Measurements from ENCODE around the gene CNIH4. TPM values are rescaled to one million over a fixed set of nuclear protein-coding genes. Genes with fewer than 3 reads are reported as not detected.
"Not testable (repeated sequence)": the region's sequence is repeated elsewhere in the genome, so short reads cannot be mapped to it uniquely, and the experiment has no call there.

Gene CNIH4
- total RNA-seq, 2 donors from 2014 or later: 42.6 to 44.8 TPM

GRCh38 chr1:224404916-224405603 is 48.4 kb downstream of the CNIH4 start:
- H3K27ac Mint-ChIP-seq: peak overlapping the region; percentile 43

DNA sequence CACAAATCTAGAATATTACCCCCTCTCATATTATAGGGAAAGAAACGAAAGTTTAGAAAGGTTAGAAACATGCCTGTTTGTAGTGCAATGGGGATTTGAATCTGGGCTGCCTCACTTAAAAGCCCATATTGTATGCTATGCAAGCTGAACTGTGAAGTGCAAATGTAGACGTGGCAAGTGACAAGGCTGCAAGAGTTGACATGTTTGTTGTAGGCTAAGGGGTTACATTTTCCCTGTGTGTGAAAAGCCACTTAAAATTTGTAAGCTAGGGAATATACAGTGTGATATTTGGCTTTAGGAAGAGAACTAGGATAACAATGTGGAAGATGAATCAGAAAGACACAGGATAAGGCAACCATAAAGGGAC is 48.9 kb downstream of the CNIH4 start:
- peaks cover 100% of the 10 kb centered on the region for H3K36me3 Mint-ChIP-seq (ENCODE audit: low read depth)
- no peak for ATAC-seq (replicated peaks)
- H3K27ac Mint-ChIP-seq: peak overlapping the region; percentile 43
- H3K4me1 Mint-ChIP-seq: peaks cover 25% of the 10 kb centered on the region
- no peak overlapping the region for H3K4me3 Mint-ChIP-seq
- H3K9me3 Mint-ChIP-seq: no peaks in the 10 kb centered on the region
- H3K27me3 Mint-ChIP-seq: no peaks in the 10 kb centered on the region

More at GRCh38 chr1:224404916-224405603, 48.4 kb downstream of the CNIH4 start:
- peaks cover 99% of the 10 kb centered on the region for H3K36me3 Mint-ChIP-seq (ENCODE audit: low read depth)
- H3K9me3 Mint-ChIP-seq: no peaks in the 10 kb centered on the region
- no peaks in the 10 kb centered on the region for H3K27me3 Mint-ChIP-seq
- no peak for ATAC-seq (replicated peaks)
- H3K4me1 Mint-ChIP-seq: peaks cover 25% of the 10 kb centered on the region
- no peak overlapping the region for H3K4me3 Mint-ChIP-seq

GRCh38 chr1:224406216-224406615 is 49.5 kb downstream of the CNIH4 start:
- ATAC-seq (replicated peaks): no peak
- Mint-ChIP-seq H3K36me3 (ENCODE audit: low read depth) (peaks cover 100% of the 10 kb centered on the region), H3K27me3 (no peaks in the 10 kb centered on the region), H3K4me3 (no peak overlapping the region), H3K4me1 (peaks cover 25% of the 10 kb centered on the region), H3K27ac (peak overlapping the region; percentile 43), H3K9me3 (no peaks in the 10 kb centered on the region)

- Mint-ChIP-seq H3K36me3 (ENCODE audit: low read depth) (peaks cover 100% of the 10 kb centered on the region), H3K9me3 (no peaks in the 10 kb centered on the region), H3K27me3 (no peaks in the 10 kb centered on the region), H3K4me3 (no peak overlapping the region), H3K27ac (no peak overlapping the region), H3K4me1 (peaks cover 19% of the 10 kb centered on the region)
- ATAC-seq (replicated peaks): peak; percentile 16
Observed at GRCh38 chr1:224407571-224408293, 51.1 kb downstream of the CNIH4 start.

DNA sequence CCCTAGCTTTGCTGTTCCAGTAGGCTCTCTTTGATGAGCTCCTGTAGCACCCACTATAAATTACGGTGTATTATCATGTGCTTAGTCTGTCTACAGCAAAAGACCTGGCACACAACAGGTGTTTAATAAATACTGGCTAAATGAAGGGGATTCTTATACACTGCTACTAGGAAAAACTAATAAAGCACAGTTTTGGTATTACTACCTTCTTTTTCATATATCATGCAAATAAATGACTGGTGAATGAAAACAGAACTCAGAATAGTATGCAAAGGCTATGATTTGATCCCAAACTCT is 51.6 kb downstream of the CNIH4 start:
- peaks cover 99% of the 10 kb centered on the region for H3K36me3 Mint-ChIP-seq (ENCODE audit: low read depth)

GRCh38 chr1:224411766-224412165 is 55.1 kb downstream of the CNIH4 start:
- Mint-ChIP-seq H3K36me3 (ENCODE audit: low read depth) (peaks cover 93% of the 10 kb centered on the region), H3K27me3 (no peaks in the 10 kb centered on the region), H3K4me1 (peaks cover 6% of the 10 kb centered on the region), H3K27ac (peak overlapping the region; percentile 28), H3K4me3 (no peak overlapping the region), H3K9me3 (no peaks in the 10 kb centered on the region)
- no peak for ATAC-seq (replicated peaks)

More for the DNA sequence above, 51.6 kb downstream of the CNIH4 start:
- ATAC-seq (replicated peaks): peak; percentile 29
- H3K4me1 Mint-ChIP-seq: peaks cover 19% of the 10 kb centered on the region
- H3K9me3 Mint-ChIP-seq: no peaks in the 10 kb centered on the region
- H3K4me3 Mint-ChIP-seq: no peak overlapping the region
- no peak overlapping the region for H3K27ac Mint-ChIP-seq
- H3K27me3 Mint-ChIP-seq: no peaks in the 10 kb centered on the region

DNA sequence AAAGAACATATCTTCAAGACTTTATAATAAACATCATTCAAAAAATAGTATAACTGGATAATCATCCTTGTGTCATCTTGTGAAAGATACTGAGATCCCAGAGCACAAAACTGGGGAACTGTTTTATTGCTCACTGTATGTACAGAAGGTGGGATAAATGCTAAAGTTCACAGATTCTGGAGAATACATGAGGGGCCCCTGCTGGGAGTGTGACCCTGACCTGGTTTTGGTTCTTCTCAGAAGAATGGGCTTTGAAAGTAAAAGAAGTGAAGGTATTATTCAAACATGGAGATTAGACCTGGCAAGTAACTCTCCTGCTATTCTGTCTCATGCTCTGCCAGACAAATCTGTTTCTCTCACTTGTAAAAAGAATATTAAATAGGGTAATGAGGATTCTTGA is 63.4 kb downstream of the CNIH4 start:
- no peaks in the 10 kb centered on the region for H3K27me3 Mint-ChIP-seq
- no peak for ATAC-seq (replicated peaks)
- H3K4me1 Mint-ChIP-seq: peaks cover 24% of the 10 kb centered on the region
- no peaks in the 10 kb centered on the region for H3K9me3 Mint-ChIP-seq
- no peak overlapping the region for H3K4me3 Mint-ChIP-seq
- peaks cover 98% of the 10 kb centered on the region for H3K36me3 Mint-ChIP-seq (ENCODE audit: low read depth)
- H3K27ac Mint-ChIP-seq: no peak overlapping the region

- Mint-ChIP-seq H3K4me1 (peaks cover 25% of the 10 kb centered on the region), H3K9me3 (no peaks in the 10 kb centered on the region), H3K27ac (no peak overlapping the region), H3K36me3 (ENCODE audit: low read depth) (peaks cover 97% of the 10 kb centered on the region), H3K27me3 (no peaks in the 10 kb centered on the region), H3K4me3 (no peak overlapping the region)
- ATAC-seq (replicated peaks): no peak
Observed at GRCh38 chr1:224425279-224425884, 68.7 kb downstream of the CNIH4 start.

DNA sequence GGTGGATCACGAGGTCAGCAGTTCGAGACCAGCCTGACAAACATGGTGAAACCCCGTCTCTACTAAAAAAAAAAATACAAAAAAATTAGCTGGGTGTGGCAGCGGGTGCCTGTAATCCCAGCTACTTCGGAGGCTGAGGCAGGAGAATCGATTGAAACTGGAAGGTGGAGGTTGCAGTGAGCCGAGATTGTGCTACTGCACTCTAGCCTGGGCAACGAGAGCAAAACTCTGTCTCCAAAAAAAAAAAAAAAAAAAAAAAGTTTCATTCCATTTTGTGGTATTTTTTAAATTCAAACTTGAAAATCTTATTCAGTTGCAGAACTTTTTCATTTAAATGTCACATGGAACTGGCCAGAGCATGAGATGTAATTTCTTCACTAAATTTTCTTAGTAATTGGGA is 70.2 kb downstream of the CNIH4 start:
- H3K27ac Mint-ChIP-seq; ATAC-seq (replicated peaks); H3K27me3 Mint-ChIP-seq; H3K9me3 Mint-ChIP-seq: not testable (repeated sequence)
- Mint-ChIP-seq H3K4me3 (peak overlapping the region; percentile 32), H3K36me3 (ENCODE audit: low read depth) (peaks cover 99% of the 10 kb centered on the region), H3K4me1 (peaks cover 33% of the 10 kb centered on the region)

- peaks cover 31% of the 10 kb centered on the region for H3K4me1 Mint-ChIP-seq
- H3K27ac Mint-ChIP-seq: no peak overlapping the region
- no peaks in the 10 kb centered on the region for H3K9me3 Mint-ChIP-seq
- peak overlapping the region; percentile 32 for H3K4me3 Mint-ChIP-seq
- no peak for ATAC-seq (replicated peaks)
- H3K27me3 Mint-ChIP-seq: no peaks in the 10 kb centered on the region
- H3K36me3 Mint-ChIP-seq (ENCODE audit: low read depth): peaks cover 99% of the 10 kb centered on the region
Observed at GRCh38 chr1:224427346-224427745, 70.7 kb downstream of the CNIH4 start.

- Mint-ChIP-seq H3K4me1 (peaks cover 35% of the 10 kb centered on the region), H3K27ac (peak overlapping the region; percentile 25), H3K4me3 (peak overlapping the region; percentile 30), H3K36me3 (ENCODE audit: low read depth) (peaks cover 99% of the 10 kb centered on the region)
- not testable (repeated sequence) for H3K27me3 Mint-ChIP-seq; H3K9me3 Mint-ChIP-seq; ATAC-seq (replicated peaks)
Observed at GRCh38 chr1:224428713-224429112, 72.0 kb downstream of the CNIH4 start.

Other genes starting within 250 kb of the CNIH4 start
- gene FBXO28, start 242.8 kb upstream of the CNIH4 start, total RNA-seq: 10 to 100 TPM; 26.2 to 29.5 TPM
- gene DEGS1, start 173.6 kb upstream of the CNIH4 start, total RNA-seq: 10 to 100 TPM; 37.7 to 72.3 TPM
- gene NVL, start 26.7 kb upstream of the CNIH4 start, total RNA-seq: 10 to 100 TPM; 19.9 to 39.5 TPM
- 100 to 1,000 TPM in 1 of 2 donors, 10 to 100 TPM in 1; 75.6 to 154 TPM for gene WDR26, start 77.9 kb downstream of the CNIH4 start, total RNA-seq